Fibroblast of skin of back (primary cell): Measurements from ENCODE around the gene MCF2. TPM values are rescaled to one million over a fixed set of nuclear protein-coding genes. Genes with fewer than 3 reads are reported as not detected.
"Not testable (repeated sequence)": the region's sequence is repeated elsewhere in the genome, so short reads cannot be mapped to it uniquely, and the experiment has no call there.

ENCODE experiments used
- DNase-seq: peaks from one replicate; pipeline ENCODE4 v3.0.0-alpha.2; 2013
- polyA plus RNA-seq, 2 experiments: library from polyadenylated mRNA; unstranded; fragments of 120-200 nt; gene quantifications; one replicate each; pipeline ENCODE4 v1.2.1, GENCODE V29; 2013; ENCODE audit not compliant: insufficient read length in 2 of 2

The MCF2 gene
- 0.13 TPM for polyA plus RNA-seq (2013, experiment 1 of 2; ENCODE audit: insufficient read length)
- 0.26 TPM for polyA plus RNA-seq (2013, experiment 2 of 2; ENCODE audit: insufficient read length)

- DNase-seq: no peak
These were observed at the start of gene MCF2 for GRCh38 chrX:139708067-139708466. Gene MCF2, minus strand, starts transcription at chrX:139708167. Its CDS starts 56,423 bp downstream, at chrX:139651744.

- DNase-seq: no peak
These were observed 43.1 kb upstream of the MCF2 start for GRCh38 chrX:139751053-139751452.

- peak; percentile 30 for DNase-seq
These were observed 42.4 kb upstream of the MCF2 start for GRCh38 chrX:139750390-139750789.

GRCh38 chrX:139739138-139739537 lies 31.2 kb upstream of the MCF2 start:
- DNase-seq: peak; percentile 82

GRCh38 chrX:139738581-139738980 lies 30.6 kb upstream of the MCF2 start:
- DNase-seq: peak; percentile 24

GRCh38 chrX:139736151-139736550 lies 28.2 kb upstream of the MCF2 start:
- peak; percentile 72 for DNase-seq

- DNase-seq: no peak
These were observed 27.0 kb upstream of the MCF2 start for GRCh38 chrX:139734996-139735395.

- DNase-seq: no peak
These were observed 17.8 kb upstream of the MCF2 start for GRCh38 chrX:139725720-139726119.

- no peak for DNase-seq
These were observed 16.7 kb upstream of the MCF2 start for GRCh38 chrX:139724626-139725025.

- no peak for DNase-seq
These were observed 13.0 kb upstream of the MCF2 start for GRCh38 chrX:139720979-139721378.

GRCh38 chrX:139720136-139720535 lies 12.2 kb upstream of the MCF2 start:
- peak; percentile 87 for DNase-seq

GRCh38 chrX:139702658-139703057 lies 5.3 kb downstream of the MCF2 start:
- no peak for DNase-seq

GRCh38 chrX:139692908-139693307 lies 15.1 kb downstream of the MCF2 start:
- no peak for DNase-seq

GRCh38 chrX:139692506-139692849 lies 15.5 kb downstream of the MCF2 start:
- no peak for DNase-seq

- DNase-seq: no peak
These were observed 16.0 kb downstream of the MCF2 start for GRCh38 chrX:139691843-139692505.

- DNase-seq: peak; percentile 6
These were observed 16.5 kb downstream of the MCF2 start for GRCh38 chrX:139691493-139691842.

GRCh38 chrX:139685175-139685574 lies 22.8 kb downstream of the MCF2 start:
- not testable (repeated sequence) for DNase-seq

- no peak for DNase-seq
These were observed 27.6 kb downstream of the MCF2 start for GRCh38 chrX:139680356-139680755.

- DNase-seq: no peak
These were observed 60.4 kb downstream of the MCF2 start for GRCh38 chrX:139647597-139647996.

GRCh38 chrX:139642241-139642927 lies 65.6 kb downstream of the MCF2 start:
- DNase-seq: peak; percentile 2

- DNase-seq: no peak
These were observed 67.7 kb downstream of the MCF2 start for GRCh38 chrX:139640259-139640658.

- DNase-seq: no peak
These were observed 68.7 kb downstream of the MCF2 start for GRCh38 chrX:139639253-139639652.

GRCh38 chrX:139600105-139600504 lies 107.9 kb downstream of the MCF2 start:
- no peak for DNase-seq

- DNase-seq: no peak
These were observed 111.9 kb downstream of the MCF2 start for GRCh38 chrX:139596068-139596467.
